HL-60 (cell line): ENCODE data around the gene TAF15.

Experiments used
- DNase-seq, 2 experiments: peaks; one replicate each; pipeline ENCODE4 v3.0.0-alpha.2; 2010 to 2020; ENCODE audit warnings: low read depth in 1 of 2, low spot score in 1 of 2
- H3K27ac ChIP-seq: fragments of 250-450 bp; sonication (Bioruptor Pico); replicated peaks from 2 replicates; pipeline ENCODE4 v1.5.1; 2020; ENCODE audit warnings: mild to moderate bottlenecking, moderate library complexity
- H3K27me3 ChIP-seq: fragments of 250-450 bp; sonication (Bioruptor Pico); 2 replicates; pipeline ENCODE4 v1.5.1; 2021; ENCODE audit warnings: mild to moderate bottlenecking, moderate library complexity; ENCODE audit not compliant: insufficient read depth, poor library complexity, severe bottlenecking
- H3K4me3 ChIP-seq: replicated peaks from 2 replicates; pipeline ENCODE4 v1.5.1; 2011; ENCODE audit warnings: mild to moderate bottlenecking, control low read depth, low read length; ENCODE audit not compliant: insufficient read depth
- GABPA ChIP-seq: IDR thresholded peaks from 2 replicates; pipeline ENCODE4 v1.6.1; 2012; ENCODE audit warnings: low read depth
- POLR2AphosphoS5 ChIP-seq: IDR thresholded peaks from 2 replicates; pipeline ENCODE4 v1.6.1; 2012; ENCODE audit warnings: low read depth
- SPI1 ChIP-seq: IDR thresholded peaks from 2 replicates; pipeline ENCODE4 v1.6.1; 2012; ENCODE audit warnings: low read depth, mild to moderate bottlenecking, borderline replicate concordance
- TF ChIP-seq, protein P1 (sequence below): IDR thresholded peaks from 2 replicates; pipeline ENCODE4 v1.6.1; 2012; ENCODE audit warnings: low read depth; ENCODE audit not compliant: insufficient replicate concordance
- TF ChIP-seq, protein P2 (sequence below): IDR thresholded peaks from one replicate; pipeline ENCODE4 v1.5.1; 2011; ENCODE audit warnings: low read length, control low read depth, inconsistent platforms; ENCODE audit not compliant: insufficient read depth

The TAF15 gene

DNA sequence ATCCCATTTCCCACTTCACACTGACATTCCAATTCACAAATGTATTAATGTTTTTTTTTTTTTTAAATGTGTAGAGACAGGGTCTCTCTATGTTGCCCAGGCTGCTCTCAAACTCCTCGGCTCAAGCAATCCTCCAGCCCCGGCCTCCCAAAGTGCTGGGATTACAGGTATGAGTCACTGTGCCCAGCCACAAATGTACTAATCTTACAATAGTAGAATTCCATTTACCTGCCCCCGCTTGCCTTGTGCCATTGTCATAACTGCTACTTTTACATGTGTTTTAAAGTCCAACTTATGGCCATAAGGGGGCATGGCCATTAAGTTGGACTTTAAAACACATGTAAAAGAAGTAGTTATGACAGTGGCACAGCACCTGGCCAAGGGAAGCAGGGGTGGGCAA, 18.4 kb upstream of the TAF15 start:
- no peak for DNase-seq
- H3K4me3 ChIP-seq = no peak overlapping the region
- TF ChIP-seq SPI1 (no peak), POLR2AphosphoS5 (no peak), GABPA (no peak)
- TF ChIP-seq, protein P1, sequence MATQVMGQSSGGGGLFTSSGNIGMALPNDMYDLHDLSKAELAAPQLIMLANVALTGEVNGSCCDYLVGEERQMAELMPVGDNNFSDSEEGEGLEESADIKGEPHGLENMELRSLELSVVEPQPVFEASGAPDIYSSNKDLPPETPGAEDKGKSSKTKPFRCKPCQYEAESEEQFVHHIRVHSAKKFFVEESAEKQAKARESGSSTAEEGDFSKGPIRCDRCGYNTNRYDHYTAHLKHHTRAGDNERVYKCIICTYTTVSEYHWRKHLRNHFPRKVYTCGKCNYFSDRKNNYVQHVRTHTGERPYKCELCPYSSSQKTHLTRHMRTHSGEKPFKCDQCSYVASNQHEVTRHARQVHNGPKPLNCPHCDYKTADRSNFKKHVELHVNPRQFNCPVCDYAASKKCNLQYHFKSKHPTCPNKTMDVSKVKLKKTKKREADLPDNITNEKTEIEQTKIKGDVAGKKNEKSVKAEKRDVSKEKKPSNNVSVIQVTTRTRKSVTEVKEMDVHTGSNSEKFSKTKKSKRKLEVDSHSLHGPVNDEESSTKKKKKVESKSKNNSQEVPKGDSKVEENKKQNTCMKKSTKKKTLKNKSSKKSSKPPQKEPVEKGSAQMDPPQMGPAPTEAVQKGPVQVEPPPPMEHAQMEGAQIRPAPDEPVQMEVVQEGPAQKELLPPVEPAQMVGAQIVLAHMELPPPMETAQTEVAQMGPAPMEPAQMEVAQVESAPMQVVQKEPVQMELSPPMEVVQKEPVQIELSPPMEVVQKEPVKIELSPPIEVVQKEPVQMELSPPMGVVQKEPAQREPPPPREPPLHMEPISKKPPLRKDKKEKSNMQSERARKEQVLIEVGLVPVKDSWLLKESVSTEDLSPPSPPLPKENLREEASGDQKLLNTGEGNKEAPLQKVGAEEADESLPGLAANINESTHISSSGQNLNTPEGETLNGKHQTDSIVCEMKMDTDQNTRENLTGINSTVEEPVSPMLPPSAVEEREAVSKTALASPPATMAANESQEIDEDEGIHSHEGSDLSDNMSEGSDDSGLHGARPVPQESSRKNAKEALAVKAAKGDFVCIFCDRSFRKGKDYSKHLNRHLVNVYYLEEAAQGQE = no peak
- TF ChIP-seq, protein P2, sequence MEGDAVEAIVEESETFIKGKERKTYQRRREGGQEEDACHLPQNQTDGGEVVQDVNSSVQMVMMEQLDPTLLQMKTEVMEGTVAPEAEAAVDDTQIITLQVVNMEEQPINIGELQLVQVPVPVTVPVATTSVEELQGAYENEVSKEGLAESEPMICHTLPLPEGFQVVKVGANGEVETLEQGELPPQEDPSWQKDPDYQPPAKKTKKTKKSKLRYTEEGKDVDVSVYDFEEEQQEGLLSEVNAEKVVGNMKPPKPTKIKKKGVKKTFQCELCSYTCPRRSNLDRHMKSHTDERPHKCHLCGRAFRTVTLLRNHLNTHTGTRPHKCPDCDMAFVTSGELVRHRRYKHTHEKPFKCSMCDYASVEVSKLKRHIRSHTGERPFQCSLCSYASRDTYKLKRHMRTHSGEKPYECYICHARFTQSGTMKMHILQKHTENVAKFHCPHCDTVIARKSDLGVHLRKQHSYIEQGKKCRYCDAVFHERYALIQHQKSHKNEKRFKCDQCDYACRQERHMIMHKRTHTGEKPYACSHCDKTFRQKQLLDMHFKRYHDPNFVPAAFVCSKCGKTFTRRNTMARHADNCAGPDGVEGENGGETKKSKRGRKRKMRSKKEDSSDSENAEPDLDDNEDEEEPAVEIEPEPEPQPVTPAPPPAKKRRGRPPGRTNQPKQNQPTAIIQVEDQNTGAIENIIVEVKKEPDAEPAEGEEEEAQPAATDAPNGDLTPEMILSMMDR = no peak
- peaks cover 30% of the 10 kb centered on the region for H3K27me3 ChIP-seq
- H3K27ac ChIP-seq = no peak overlapping the region

DNA sequence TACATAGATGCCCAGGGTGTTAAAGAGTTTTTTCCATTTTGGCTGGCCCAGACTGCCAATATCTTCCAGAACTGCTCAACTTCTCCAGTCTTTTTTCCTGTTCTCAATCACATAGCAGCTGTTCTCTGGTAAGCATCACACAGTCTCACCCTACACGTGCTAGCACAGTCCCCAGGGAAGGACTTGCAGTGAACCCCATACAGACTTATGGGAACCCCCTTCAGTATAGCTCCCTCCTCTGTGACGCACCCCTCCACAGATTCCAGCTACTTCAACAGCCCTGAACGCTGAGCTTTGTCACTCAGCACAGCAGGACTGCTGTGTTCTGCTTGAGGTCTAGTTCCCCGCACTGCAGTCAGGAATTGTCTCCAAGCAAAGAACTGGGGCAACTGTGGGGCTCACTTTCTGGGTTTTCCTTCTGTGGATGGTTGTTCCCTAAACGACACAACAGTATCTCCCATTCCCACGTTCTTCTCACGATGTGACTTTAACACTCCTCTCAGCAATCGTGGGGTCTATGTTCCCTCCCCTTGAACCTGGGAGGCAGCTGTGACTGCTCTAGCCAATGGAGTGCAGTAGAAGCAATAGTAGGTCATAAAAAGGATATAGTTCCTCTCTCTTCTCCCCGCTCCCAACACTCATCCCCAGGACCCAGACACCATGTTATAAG, 17.5 kb upstream of the TAF15 start:
- peaks cover 36% of the 10 kb centered on the region for H3K27me3 ChIP-seq
- TF ChIP-seq, protein P2 = no peak
- no peak overlapping the region for H3K4me3 ChIP-seq
- no peak overlapping the region for H3K27ac ChIP-seq
- DNase-seq = no peak

DNA sequence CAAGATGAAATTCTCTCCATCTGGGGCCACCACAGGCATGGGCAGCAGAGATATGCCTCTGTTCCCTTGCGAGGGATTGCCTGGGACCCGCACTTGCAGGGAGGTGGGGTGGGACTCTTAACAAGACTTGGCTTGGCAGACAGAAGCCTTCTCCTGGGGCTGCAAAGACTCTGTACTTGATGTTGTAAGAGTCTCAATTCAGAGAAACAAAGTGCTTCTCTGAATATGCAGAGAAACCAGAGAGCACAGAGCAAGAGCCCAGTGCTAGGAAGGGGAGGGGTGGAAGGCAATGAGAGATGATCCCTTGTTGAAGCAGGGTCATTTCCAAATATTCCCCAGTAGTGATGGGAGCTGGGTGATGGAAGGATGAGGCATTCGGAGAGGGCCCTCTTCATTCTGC, 16.0 kb upstream of the TAF15 start:
- Histone ChIP-seq H3K27ac (no peak overlapping the region), H3K27me3 (peaks cover 41% of the 10 kb centered on the region), H3K4me3 (no peak overlapping the region)
- TF ChIP-seq SPI1 (no peak), POLR2AphosphoS5 (no peak), GABPA (no peak)
- TF ChIP-seq, protein P1 = no peak
- TF ChIP-seq, protein P2 = no peak
- no peak for DNase-seq
